Prostate gland (tissue), 2 donors: ENCODE results near the gene PLPP7. TPM values are rescaled to one million over a fixed set of nuclear protein-coding genes. Genes with fewer than 3 reads are reported as not detected.

Experiments used
- DNase-seq: peaks from one replicate; pipeline ENCODE4 v3.0.0-alpha.2; 2019; ENCODE audit warnings: low spot score
- H3K27ac ChIP-seq, 2 donors: fragments of 200-600 bp; sonication (generic); 2 replicates each; pipeline ENCODE4 v1.5.1; 2017 to 2019
- H3K27me3 ChIP-seq: fragments of 200-600 bp; sonication (generic); replicated peaks from 2 replicates; pipeline ENCODE4 v1.5.1; 2019; ENCODE audit not compliant: insufficient read depth
- H3K36me3 ChIP-seq, 2 donors: fragments of 200-600 bp; sonication (generic); 1 replicate in 1 of 2; 2 replicates in 1 of 2; pipeline versions ENCODE4 v1.5.1 to v1.8.1; 2017 to 2019
- H3K4me1 ChIP-seq: fragments of 200-600 bp; sonication (generic); replicated peaks from 2 replicates; pipeline ENCODE4 v1.5.1; 2019
- H3K4me3 ChIP-seq, 2 donors: fragments of 200-600 bp; sonication (generic); 2 replicates each; pipeline ENCODE4 v1.5.1; 2017 to 2019
- H3K9me3 ChIP-seq: fragments of 200-600 bp; sonication (generic); 2 replicates; pipeline ENCODE4 v1.5.1; 2017
- CTCF ChIP-seq, 4 experiments: fragments of 200-600 bp in 2 of 4; fragments of 450-650 bp in 2 of 4; sonication (generic) in 2 of 4; IDR thresholded peaks; 1 replicate in 3 of 4; 2 replicates in 1 of 4; pipeline ENCODE4 v1.5.1; 2016 to 2019; ENCODE audit warnings: antibody characterized with exemption in 4 of 4, mild to moderate bottlenecking in 2 of 4, moderate library complexity in 2 of 4
- POLR2A ChIP-seq: fragments of 450-650 bp; IDR thresholded peaks from one replicate; pipeline ENCODE4 v1.6.1; 2016; ENCODE audit warnings: antibody characterized with exemption, mild to moderate bottlenecking
- POLR2AphosphoS5 ChIP-seq: sonication (generic); formaldehyde crosslinking; IDR thresholded peaks from one replicate; pipeline ENCODE4 v1.6.1; 2017; ENCODE audit warnings: antibody characterized with exemption
- WGBS: methylation state at CpG from one replicate; pipeline ENCODE4 v1.1.5; 2018; 5-methylcytosine and 5-hydroxymethylcytosine counted together
- intact Hi-C: fragments of 100-400 bp; cut with DNase I; formaldehyde crosslinking; loops from one replicate; pipeline ENCODE4 v1.14.2; 2022
- total RNA-seq, 2 donors: library from RNA; depleted of rRNA; stranded (reverse); fragments of >200 nt; gene quantifications; one replicate each; pipeline ENCODE4 v1.1.0, GENCODE V29; 2016

The PLPP7 gene
- total RNA-seq, 2 donors from 2014 or later: 2.0 to 32.5 TPM

- Histone ChIP-seq H3K4me1 (no peaks in the 10 kb centered on the region), H3K36me3 (no peaks in the 10 kb centered on the region), H3K27ac (no peak overlapping the region), H3K27me3 (no peaks in the 10 kb centered on the region), H3K4me3 (no peak overlapping the region), H3K9me3 (no peaks in the 10 kb centered on the region)
- DNase-seq: no peak
- no peak for TF ChIP-seq POLR2AphosphoS5
- TF ChIP-seq CTCF (IDR thresholded peaks at IDR 0.05): no peak
- no peak for TF ChIP-seq POLR2A
- intact Hi-C loops: no loop called here
- whole genome bisulfite sequencing: 93% methylated on average over 26 of the region's 31 CpGs
These were observed 18.5 kb downstream of the PLPP7 start for GRCh38 chr9:131307974-131308373.

- H3K27me3 ChIP-seq: no peaks in the 10 kb centered on the region
- intact Hi-C loops: no loop called here
- WGBS: 88% methylated on average over 11 of the region's 11 CpGs
- H3K36me3 ChIP-seq: no peaks in the 10 kb centered on the region
- DNase-seq: no peak
- TF ChIP-seq POLR2A (no peak), CTCF (IDR thresholded peaks at IDR 0.05) (no peak), POLR2AphosphoS5 (no peak)
- no peaks in the 10 kb centered on the region for H3K4me1 ChIP-seq
- H3K4me3 ChIP-seq: no peak overlapping the region
- H3K9me3 ChIP-seq: no peaks in the 10 kb centered on the region
- no peak overlapping the region for H3K27ac ChIP-seq
These were observed 18.9 kb downstream of the PLPP7 start for GRCh38 chr9:131308452-131308851.

GRCh38 chr9:131308906-131309529 lies 19.5 kb downstream of the PLPP7 start:
- intact Hi-C loops: no loop called here

GRCh38 chr9:131309530-131310276 lies 20.2 kb downstream of the PLPP7 start:
- no peak overlapping the region for H3K27ac ChIP-seq
- H3K4me1 ChIP-seq: no peaks in the 10 kb centered on the region
- DNase-seq: no peak
- no peaks in the 10 kb centered on the region for H3K27me3 ChIP-seq
- intact Hi-C loops: no loop called here
- TF ChIP-seq POLR2A (no peak), POLR2AphosphoS5 (no peak), CTCF (IDR thresholded peaks at IDR 0.05) (no peak)
- WGBS: 87% methylated on average over 18 of the region's 18 CpGs
- H3K36me3 ChIP-seq: no peaks in the 10 kb centered on the region
- H3K9me3 ChIP-seq: no peaks in the 10 kb centered on the region
- no peak overlapping the region for H3K4me3 ChIP-seq

More at GRCh38 chr9:131308906-131309529, 19.5 kb downstream of the PLPP7 start:
- Histone ChIP-seq H3K4me1 (no peaks in the 10 kb centered on the region), H3K27ac (no peak overlapping the region), H3K27me3 (no peaks in the 10 kb centered on the region), H3K4me3 (no peak overlapping the region), H3K36me3 (no peaks in the 10 kb centered on the region), H3K9me3 (no peaks in the 10 kb centered on the region)
- TF ChIP-seq CTCF (IDR thresholded peaks at IDR 0.05) (no peak), POLR2A (no peak), POLR2AphosphoS5 (no peak)
- 89% methylated on average over 17 of the region's 17 CpGs for WGBS
- no peak for DNase-seq
